ENCODE results near the gene RAB8B.

Gene RAB8B

DNA sequence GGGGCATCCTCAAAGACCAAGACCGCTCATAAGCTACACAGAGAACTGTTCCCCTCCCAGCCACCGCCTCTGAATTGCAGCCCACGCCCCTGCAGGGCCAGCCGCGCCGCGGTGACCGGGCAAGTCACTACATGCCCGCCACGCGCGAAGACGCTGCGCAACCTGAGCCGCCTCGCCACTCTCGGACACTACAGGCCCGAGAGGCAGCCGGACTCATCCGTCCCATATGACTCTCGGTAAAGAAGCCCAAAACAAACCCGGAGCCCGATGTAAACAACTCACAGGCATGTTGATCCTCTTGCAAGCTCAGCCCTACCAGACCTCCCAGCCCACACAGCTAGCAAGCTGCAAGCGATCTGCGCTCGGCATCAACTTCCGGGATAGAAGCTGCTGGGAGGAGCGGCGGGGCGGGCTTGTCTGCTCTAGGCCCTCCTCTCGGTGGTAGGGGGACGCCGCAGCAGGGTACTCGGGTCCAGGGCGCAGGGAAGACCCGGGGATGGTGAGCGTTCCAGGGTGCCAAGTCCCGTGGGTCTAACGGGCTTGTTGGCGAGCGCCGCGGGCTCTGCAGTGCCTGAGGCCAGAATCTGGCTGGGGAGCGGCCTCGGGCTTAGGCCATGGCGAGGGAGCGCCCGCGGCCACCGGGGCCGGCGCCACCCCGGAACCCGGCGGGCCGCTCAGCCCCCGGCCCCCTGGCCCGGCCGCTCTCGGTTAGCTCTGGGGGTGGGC, 32.1 kb upstream of the RAB8B start, which contains the start of gene RPS27L:
TSS of gene RPS27L (minus strand) at position 360 of the 726 bp plus-strand sequence. CDS start at position 288, 72 bp downstream.
- peaks cover 14% of the 10 kb centered on the region for H3K79me1 ChIP-seq (ENCODE audit: low read length)
- peak within 1 kb of the TSS; percentile 85 for H4K8ac ChIP-seq (ENCODE audit: low read depth, low read length)
- no peaks in the 10 kb centered on the region for H3K27me3 ChIP-seq (ENCODE audit: insufficient read depth, low read length)
- peaks cover 7 to 8% of the 10 kb centered on the region in 2 experiments for H3K36me3 ChIP-seq (ENCODE audit: control insufficient read depth in 1 of 2, insufficient read depth in 2 of 2, low read length in 2 of 2)
- no peaks in the 10 kb centered on the region for H3K9me3 ChIP-seq (ENCODE audit: insufficient read depth, low read depth, low read length)
- H2BK12ac ChIP-seq (ENCODE audit: low read length) = peak within 1 kb of the TSS; percentile 63
- peak within 1 kb of the TSS; percentile 78 for H3K14ac ChIP-seq (ENCODE audit: low read length)
- peak within 1 kb of the TSS; percentile 55 for H3K4me2 ChIP-seq (ENCODE audit: low read length)
- peak within 1 kb of the TSS; percentile 89 for H3K4me3 ChIP-seq (ENCODE audit: low read depth, low read length)
- peaks cover 9% of the 10 kb centered on the region for H3K79me2 ChIP-seq (ENCODE audit: control insufficient read depth, insufficient read depth, low read length, poor library complexity)
- no peak within 1 kb of the TSS for H3K23ac ChIP-seq (ENCODE audit: low read length)
- H2AK5ac ChIP-seq (ENCODE audit: low read length) = peak within 1 kb of the TSS; percentile 47
- H3K4me1 ChIP-seq (ENCODE audit: control insufficient read depth in 1 of 2, insufficient read depth in 2 of 2, low read length in 2 of 2) = peaks cover 4 to 5% of the 10 kb centered on the region in 2 experiments
- peak within 1 kb of the TSS; percentile 78 for H2BK5ac ChIP-seq (ENCODE audit: low read depth, low read length, poor library complexity)
- peak within 1 kb of the TSS; percentile 73 for H3K4ac ChIP-seq (ENCODE audit: low read depth, low read length)
- peak; percentile 91 to 95 for DNase-seq
- peak within 1 kb of the TSS; percentile 47 for H2AFZ ChIP-seq (ENCODE audit: insufficient read depth, low read length, poor library complexity)
- H3K18ac ChIP-seq (ENCODE audit: low read length) = peak within 1 kb of the TSS; percentile 88
- H2BK120ac ChIP-seq (ENCODE audit: insufficient read depth, low read length, poor library complexity) = peak within 1 kb of the TSS; percentile 54
- WGBS (ENCODE audit: extremely low coverage, insufficient coverage, insufficient read length) = no CpG with 5 or more reads among the region's 60 CpGs
- peak within 1 kb of the TSS; percentile 60 for H4K12ac ChIP-seq (ENCODE audit: low read depth, low read length)
- H4K91ac ChIP-seq (ENCODE audit: low read depth, low read length) = peak within 1 kb of the TSS; percentile 81
- H3K9ac ChIP-seq (ENCODE audit: low read length) = peak within 1 kb of the TSS; percentile 97
- H3K27ac ChIP-seq (ENCODE audit: low read depth, low read length) = peak within 1 kb of the TSS; percentile 96

DNA sequence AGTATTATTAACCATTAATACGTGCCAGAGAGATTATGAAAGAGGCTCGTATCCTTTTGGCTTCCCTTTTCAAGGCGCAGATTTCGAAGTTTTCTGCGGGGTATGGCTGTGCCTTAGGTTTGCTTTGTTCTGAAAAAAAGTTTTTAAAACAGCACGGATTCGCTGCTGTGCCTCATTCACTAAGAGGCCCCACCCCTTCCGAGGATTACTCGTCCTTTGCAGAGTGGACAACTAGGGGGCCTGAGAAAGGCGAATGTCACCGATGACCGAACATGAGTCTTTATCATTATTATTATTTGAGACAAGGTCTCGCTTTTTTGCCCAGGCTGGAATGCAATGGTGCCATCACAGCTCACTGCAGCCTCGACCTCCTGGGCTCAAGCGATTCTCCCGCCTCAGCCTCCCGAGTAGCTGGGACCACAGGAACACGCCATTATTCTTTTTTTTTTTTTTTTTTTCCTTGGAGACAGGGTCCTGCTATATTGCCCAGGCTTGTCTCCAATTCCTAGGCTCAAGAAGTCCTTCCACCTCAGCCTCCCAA, 31.4 kb upstream of the RAB8B start:
- H2BK120ac ChIP-seq (ENCODE audit: insufficient read depth, low read length, poor library complexity) = peak overlapping the region; percentile 54
- H3K23ac ChIP-seq (ENCODE audit: low read length) = no peak overlapping the region
- peak overlapping the region; percentile 81 for H4K91ac ChIP-seq (ENCODE audit: low read depth, low read length)
- H2AK5ac ChIP-seq (ENCODE audit: low read length) = no peak overlapping the region
- peak overlapping the region; percentile 47 for H2AFZ ChIP-seq (ENCODE audit: insufficient read depth, low read length, poor library complexity)
- H3K4me1 ChIP-seq (ENCODE audit: control insufficient read depth in 1 of 2, insufficient read depth in 2 of 2, low read length in 2 of 2) = peaks cover 4 to 5% of the 10 kb centered on the region in 2 experiments
- peak overlapping the region; percentile 55 for H3K4me2 ChIP-seq (ENCODE audit: low read length)
- peak overlapping the region; percentile 97 for H3K9ac ChIP-seq (ENCODE audit: low read length)
- H4K8ac ChIP-seq (ENCODE audit: low read depth, low read length) = peak overlapping the region; percentile 85
- peak; percentile 76 to 82 for DNase-seq
- H3K27me3 ChIP-seq (ENCODE audit: insufficient read depth, low read length) = no peaks in the 10 kb centered on the region
- peak overlapping the region; percentile 46 for H3K4me3 ChIP-seq (ENCODE audit: low read depth, low read length)
- WGBS (ENCODE audit: extremely low coverage, insufficient coverage, insufficient read length) = no CpG with 5 or more reads among the region's 18 CpGs
- no peak overlapping the region for H3K4ac ChIP-seq (ENCODE audit: low read depth, low read length)
- peak overlapping the region; percentile 96 for H3K27ac ChIP-seq (ENCODE audit: low read depth, low read length)
- H3K36me3 ChIP-seq (ENCODE audit: control insufficient read depth in 1 of 2, insufficient read depth in 2 of 2, low read length in 2 of 2) = peaks cover 3 to 5% of the 10 kb centered on the region in 2 experiments
- H3K9me3 ChIP-seq (ENCODE audit: insufficient read depth, low read depth, low read length) = no peaks in the 10 kb centered on the region
- no peak overlapping the region for H2BK12ac ChIP-seq (ENCODE audit: low read length)
- H3K14ac ChIP-seq (ENCODE audit: low read length) = no peak overlapping the region
- peaks cover 14% of the 10 kb centered on the region for H3K79me1 ChIP-seq (ENCODE audit: low read length)
- peak overlapping the region; percentile 78 for H2BK5ac ChIP-seq (ENCODE audit: low read depth, low read length, poor library complexity)
- no peak overlapping the region for H4K12ac ChIP-seq (ENCODE audit: low read depth, low read length)
- peaks cover 9% of the 10 kb centered on the region for H3K79me2 ChIP-seq (ENCODE audit: control insufficient read depth, insufficient read depth, low read length, poor library complexity)
- H3K18ac ChIP-seq (ENCODE audit: low read length) = no peak overlapping the region

DNA sequence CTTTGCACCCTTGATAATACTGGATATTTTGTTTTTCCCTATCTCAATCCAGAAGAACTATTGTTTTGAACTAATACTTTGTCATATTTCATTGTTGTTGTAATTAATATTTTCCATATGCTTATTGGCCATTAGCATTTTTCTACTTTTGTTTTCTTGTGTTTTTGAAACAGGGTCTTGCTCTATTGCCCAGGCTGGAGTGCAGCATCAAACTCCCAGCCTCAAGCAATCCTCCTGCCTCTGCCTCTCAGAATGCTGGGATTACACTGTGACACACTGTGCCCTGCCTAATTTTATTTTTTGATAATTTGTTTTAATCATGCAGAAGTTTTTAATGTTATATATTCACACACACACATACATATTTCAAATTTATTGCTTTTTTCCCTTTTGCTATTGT, 28.8 kb upstream of the RAB8B start:
- Histone ChIP-seq H3K27ac (ENCODE audit: low read depth, low read length) (no peak overlapping the region), H4K91ac (ENCODE audit: low read depth, low read length) (no peak overlapping the region), H3K4ac (ENCODE audit: low read depth, low read length) (no peak overlapping the region), H2BK5ac (ENCODE audit: low read depth, low read length, poor library complexity) (no peak overlapping the region), H3K4me3 (ENCODE audit: low read depth, low read length) (no peak overlapping the region), H3K36me3 (ENCODE audit: control insufficient read depth in 1 of 2, insufficient read depth in 2 of 2, low read length in 2 of 2) (no peaks in the 10 kb centered on the region), H3K9me3 (ENCODE audit: insufficient read depth, low read depth, low read length) (no peaks in the 10 kb centered on the region), H3K14ac (ENCODE audit: low read length) (no peak overlapping the region), H3K79me2 (ENCODE audit: control insufficient read depth, insufficient read depth, low read length, poor library complexity) (peaks cover 9% of the 10 kb centered on the region), H2AK5ac (ENCODE audit: low read length) (no peak overlapping the region), H3K9ac (ENCODE audit: low read length) (no peak overlapping the region), H3K23ac (ENCODE audit: low read length) (no peak overlapping the region), H3K27me3 (ENCODE audit: insufficient read depth, low read length) (no peaks in the 10 kb centered on the region), H2AFZ (ENCODE audit: insufficient read depth, low read length, poor library complexity) (no peak overlapping the region), H2BK120ac (ENCODE audit: insufficient read depth, low read length, poor library complexity) (no peak overlapping the region), H2BK12ac (ENCODE audit: low read length) (no peak overlapping the region), H3K79me1 (ENCODE audit: low read length) (peaks cover 14% of the 10 kb centered on the region), H3K4me1 (ENCODE audit: control insufficient read depth in 1 of 2, insufficient read depth in 2 of 2, low read length in 2 of 2) (peaks cover 3 to 4% of the 10 kb centered on the region in 2 experiments), H4K8ac (ENCODE audit: low read depth, low read length) (no peak overlapping the region), H4K12ac (ENCODE audit: low read depth, low read length) (no peak overlapping the region), H3K18ac (ENCODE audit: low read length) (no peak overlapping the region), H3K4me2 (ENCODE audit: low read length) (no peak overlapping the region)
- no peak for DNase-seq

DNA sequence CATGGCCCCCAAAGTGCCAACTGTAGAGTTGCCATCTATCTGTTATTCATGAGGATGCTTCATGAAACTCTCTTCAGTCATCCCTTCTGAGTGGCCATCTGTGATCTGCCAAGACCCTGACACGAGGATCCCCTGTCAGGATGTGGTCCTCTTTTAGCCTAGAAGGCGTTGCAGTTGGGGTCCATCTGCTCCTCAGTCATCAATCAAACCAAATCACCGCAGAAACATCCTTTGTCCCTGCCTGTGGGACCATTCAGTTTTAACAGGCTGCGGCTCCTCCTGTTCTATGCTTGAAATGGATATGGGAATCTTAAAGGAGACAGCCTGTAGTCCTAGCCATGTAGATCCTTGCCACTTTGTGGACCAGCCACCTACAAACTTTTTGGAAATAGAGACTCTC, 26.2 kb upstream of the RAB8B start:
- no peak overlapping the region for H3K4me2 ChIP-seq (ENCODE audit: low read length)

More for the DNA sequence above, 26.2 kb upstream of the RAB8B start:
- Histone ChIP-seq H4K91ac (ENCODE audit: low read depth, low read length) (no peak overlapping the region), H3K4me3 (ENCODE audit: low read depth, low read length) (no peak overlapping the region), H2BK12ac (ENCODE audit: low read length) (no peak overlapping the region), H3K14ac (ENCODE audit: low read length) (no peak overlapping the region), H3K79me2 (ENCODE audit: control insufficient read depth, insufficient read depth, low read length, poor library complexity) (no peaks in the 10 kb centered on the region), H2AK5ac (ENCODE audit: low read length) (no peak overlapping the region), H3K18ac (ENCODE audit: low read length) (no peak overlapping the region), H4K12ac (ENCODE audit: low read depth, low read length) (no peak overlapping the region), H3K79me1 (ENCODE audit: low read length) (no peaks in the 10 kb centered on the region), H4K8ac (ENCODE audit: low read depth, low read length) (no peak overlapping the region), H3K9ac (ENCODE audit: low read length) (no peak overlapping the region), H2AFZ (ENCODE audit: insufficient read depth, low read length, poor library complexity) (no peak overlapping the region), H3K9me3 (ENCODE audit: insufficient read depth, low read depth, low read length) (no peaks in the 10 kb centered on the region), H2BK120ac (ENCODE audit: insufficient read depth, low read length, poor library complexity) (no peak overlapping the region), H3K27ac (ENCODE audit: low read depth, low read length) (no peak overlapping the region), H3K4me1 (ENCODE audit: control insufficient read depth in 1 of 2, insufficient read depth in 2 of 2, low read length in 2 of 2) (peaks cover under 1 to 1% of the 10 kb centered on the region in 2 experiments), H2BK5ac (ENCODE audit: low read depth, low read length, poor library complexity) (no peak overlapping the region), H3K36me3 (ENCODE audit: control insufficient read depth in 1 of 2, insufficient read depth in 2 of 2, low read length in 2 of 2) (no peaks in the 10 kb centered on the region), H3K27me3 (ENCODE audit: insufficient read depth, low read length) (no peaks in the 10 kb centered on the region), H3K4ac (ENCODE audit: low read depth, low read length) (no peak overlapping the region), H3K23ac (ENCODE audit: low read length) (no peak overlapping the region)
- WGBS (ENCODE audit: extremely low coverage, insufficient coverage, insufficient read length) = no CpG with 5 or more reads among the region's 4 CpGs
- no peak for DNase-seq

Data from trophoblast cell (in vitro differentiated cells and primary cell).